HepG2 (cell line): Measurements from ENCODE around the gene CSNK1D. TPM values are rescaled to one million over a fixed set of nuclear protein-coding genes. Genes with fewer than 3 reads are reported as not detected.
A peak's percentile ranks its signal among the peaks of the same experiment; 100 is the strongest.

Source experiments
- ATF7-NPFF ChIP-seq: sonication (generic); formaldehyde crosslinking; IDR thresholded peaks from 2 replicates; pipeline ENCODE4 v1.8.1; 2023; ENCODE audit warnings: mild to moderate bottlenecking, low read depth, missing genetic modification reagents, moderate library complexity
- CENPX ChIP-seq: sonication (generic); formaldehyde crosslinking; IDR thresholded peaks from 2 replicates; pipeline ENCODE4 v1.9.0; 2021; ENCODE audit warnings: mild to moderate bottlenecking, missing genetic modification reagents, moderate library complexity
- EZH2 ChIP-seq: conservative IDR thresholded peaks from 2 replicates; pipeline ENCODE4 v1.6.1; 2012; ENCODE audit warnings: mild to moderate bottlenecking, low read depth, low read length, moderate library complexity
- FOXK1 ChIP-seq: sonication (generic); formaldehyde crosslinking; IDR thresholded peaks from 2 replicates; pipeline ENCODE4 v1.4.0; 2020; ENCODE audit warnings: low read depth, missing genetic modification reagents, borderline replicate concordance
- GABPB1 ChIP-seq: IDR thresholded peaks from 2 replicates; pipeline ENCODE4 v1.6.1; 2016; ENCODE audit warnings: mild to moderate bottlenecking, missing genetic modification reagents, moderate library complexity, missing compliant biosample characterization
- HMGA1 ChIP-seq: sonication (generic); formaldehyde crosslinking; conservative IDR thresholded peaks from 2 replicates; pipeline ENCODE4 v1.4.0; 2020; ENCODE audit warnings: missing genetic modification reagents
- KAT7 ChIP-seq: IDR thresholded peaks from 2 replicates; pipeline ENCODE4 v1.6.1; 2018; ENCODE audit warnings: borderline replicate concordance, missing compliant biosample characterization
- NCOR1 ChIP-seq: fragments of 200-600 bp; sonication (generic); IDR thresholded peaks from 2 replicates; pipeline ENCODE4 v1.7.0; 2017; ENCODE audit warnings: antibody characterized with exemption, low read length, borderline replicate concordance
- PAX8 ChIP-seq: sonication (generic); formaldehyde crosslinking; IDR thresholded peaks from 2 replicates; pipeline ENCODE4 v1.8.0; 2022; ENCODE audit warnings: mild to moderate bottlenecking, missing genetic modification reagents, borderline replicate concordance
- SATB2 ChIP-seq: sonication (generic); formaldehyde crosslinking; IDR thresholded peaks from 2 replicates; pipeline ENCODE4 v1.5.0; 2020; ENCODE audit warnings: missing genetic modification reagents
- ZNF180 ChIP-seq: sonication (generic); formaldehyde crosslinking; IDR thresholded peaks from 2 replicates; pipeline ENCODE4 v1.4.0; 2020; ENCODE audit warnings: low read depth, missing genetic modification reagents, borderline replicate concordance
- ZNF260 ChIP-seq: sonication (generic); formaldehyde crosslinking; IDR thresholded peaks from 2 replicates; pipeline ENCODE4 v1.4.0; 2020; ENCODE audit warnings: missing genetic modification reagents, low read depth, mild to moderate bottlenecking, borderline replicate concordance
- ZNF263 ChIP-seq: sonication (generic); formaldehyde crosslinking; IDR thresholded peaks from 2 replicates; pipeline ENCODE4 v1.4.0; 2020; ENCODE audit warnings: missing genetic modification reagents
- ZNF354B ChIP-seq: sonication (generic); formaldehyde crosslinking; IDR thresholded peaks from 2 replicates; pipeline ENCODE4 v1.8.0; 2022; ENCODE audit warnings: mild to moderate bottlenecking, missing genetic modification reagents
- ZNF670 ChIP-seq: sonication (generic); formaldehyde crosslinking; IDR thresholded peaks from 2 replicates; pipeline ENCODE4 v1.8.0; 2022; ENCODE audit warnings: mild to moderate bottlenecking, missing genetic modification reagents, borderline replicate concordance
- polyA plus RNA-seq, 8 experiments: library from polyadenylated mRNA; depleted of rRNA in 3 of 8; stranded (reverse) in 7 of 8; unstranded in 1 of 8; fragments of >200 nt; fragmentation: Illumina TruSeq in 4 of 8; extraction: Trizol in 4 of 8; gene quantifications; 2 replicates each; pipeline versions ENCODE4 v1.2.1 to v1.2.3, GENCODE V29; 2011 to 2016; ENCODE audit warnings: low read depth in 4 of 8, missing spikeins in 1 of 8, mixed read lengths in 1 of 8; ENCODE audit not compliant: insufficient read depth in 1 of 8
- total RNA-seq, 5 experiments: library from RNA; depleted of rRNA; stranded (reverse); fragments of >200 nt; fragmentation: Illumina TruSeq; extraction: Trizol; gene quantifications; 2 replicates each; pipeline ENCODE4 v1.2.3, GENCODE V29; 2016; ENCODE audit warnings: low read depth in 1 of 5
- TF ChIP-seq, protein P1 (sequence below): sonication (generic); formaldehyde crosslinking; conservative IDR thresholded peaks from 2 replicates; pipeline ENCODE4 v1.4.0; 2020; ENCODE audit warnings: missing genetic modification reagents
- TF ChIP-seq, protein P2 (sequence below): sonication (generic); formaldehyde crosslinking; IDR thresholded peaks from 2 replicates; pipeline ENCODE4 v1.5.1; 2020; ENCODE audit warnings: missing genetic modification reagents, mild to moderate bottlenecking, borderline replicate concordance
- TF ChIP-seq, protein P3 (sequence below): sonication (generic); formaldehyde crosslinking; IDR thresholded peaks from 2 replicates; pipeline ENCODE4 v1.4.0; 2020; ENCODE audit warnings: missing genetic modification reagents, borderline replicate concordance
- TF ChIP-seq, protein P4 (sequence below): sonication (generic); formaldehyde crosslinking; IDR thresholded peaks from 2 replicates; pipeline ENCODE4 v1.4.0; 2020; ENCODE audit warnings: missing genetic modification reagents

The CSNK1D gene
- total and polyA plus RNA-seq, 2 of the 13 experiments (the other 11 are each of a cell fraction or from before 2014, with no cell fraction given), result 31.5 to 128 TPM

DNA sequence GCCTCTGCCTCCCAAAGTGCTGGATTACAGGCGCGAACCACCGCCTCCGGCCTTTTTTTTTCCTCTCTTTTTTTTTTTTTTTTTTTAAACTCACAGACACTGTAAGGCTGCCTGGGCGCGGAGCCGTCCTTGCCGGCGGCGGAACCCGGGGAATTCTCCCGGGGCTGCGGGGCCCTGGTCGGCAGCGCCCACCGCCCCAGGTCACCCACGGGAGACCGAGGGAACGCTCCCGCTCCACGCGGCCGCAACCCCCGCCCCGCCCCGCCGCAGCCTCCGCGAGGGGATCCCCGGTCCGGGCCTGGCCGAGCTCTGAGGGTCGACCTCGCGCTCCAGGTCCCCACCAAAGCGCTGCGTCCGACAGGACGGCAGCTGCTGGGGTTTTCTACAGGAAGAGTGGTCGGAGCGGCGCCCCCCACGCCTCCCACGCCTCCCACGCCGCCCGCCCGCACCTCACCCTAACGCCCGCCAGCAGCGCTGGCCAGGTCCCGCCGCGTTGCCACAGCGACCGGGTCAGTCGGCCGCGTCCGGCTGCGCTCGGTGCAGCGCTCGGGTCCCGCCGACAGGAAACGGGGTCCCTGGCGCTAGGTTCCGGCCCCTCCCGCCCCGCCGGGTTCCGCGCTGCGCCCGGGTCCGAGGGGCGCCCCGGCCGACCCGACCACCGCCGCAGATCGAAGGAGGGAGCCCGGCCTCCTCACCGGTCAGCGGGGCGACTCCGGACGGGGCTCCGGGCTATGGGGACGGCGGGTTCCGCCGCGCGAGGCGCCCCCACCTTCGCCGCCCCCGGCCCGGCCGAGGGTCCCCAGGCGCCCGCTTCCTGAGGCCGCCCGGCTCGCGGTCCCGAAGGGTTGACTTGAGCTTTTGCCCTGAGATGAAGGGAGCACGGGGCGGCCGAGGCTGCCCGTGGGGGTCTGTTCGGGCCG lies 60.9 kb downstream of the CSNK1D start, which contains the start of gene CCDC57 (continued):
- TF ChIP-seq, protein P1, sequence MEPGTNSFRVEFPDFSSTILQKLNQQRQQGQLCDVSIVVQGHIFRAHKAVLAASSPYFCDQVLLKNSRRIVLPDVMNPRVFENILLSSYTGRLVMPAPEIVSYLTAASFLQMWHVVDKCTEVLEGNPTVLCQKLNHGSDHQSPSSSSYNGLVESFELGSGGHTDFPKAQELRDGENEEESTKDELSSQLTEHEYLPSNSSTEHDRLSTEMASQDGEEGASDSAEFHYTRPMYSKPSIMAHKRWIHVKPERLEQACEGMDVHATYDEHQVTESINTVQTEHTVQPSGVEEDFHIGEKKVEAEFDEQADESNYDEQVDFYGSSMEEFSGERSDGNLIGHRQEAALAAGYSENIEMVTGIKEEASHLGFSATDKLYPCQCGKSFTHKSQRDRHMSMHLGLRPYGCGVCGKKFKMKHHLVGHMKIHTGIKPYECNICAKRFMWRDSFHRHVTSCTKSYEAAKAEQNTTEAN (CRISPR knock-in tag), result no peak; the same call in 1 of the 2 replicates
- TF ChIP-seq KAT7 (no peak; the same call in 1 of the 2 replicates), NCOR1 (no peak), ZNF263 (peak; percentile 56; the same call in 1 of the 2 replicates), PAX8 (CRISPR knock-in tag) (peak; percentile 78; the same call in 1 of the 2 replicates), EZH2 (no peak), HMGA1 (CRISPR knock-in tag) (no peak), ZNF670 (CRISPR knock-in tag) (peak; percentile 15; the same call in 1 of the 2 replicates), SATB2 (CRISPR knock-in tag) (no peak), ZNF354B (CRISPR knock-in tag) (no peak), FOXK1 (peak; percentile 69; the same call in 1 of the 2 replicates), ZNF180 (no peak), CENPX (CRISPR knock-in tag) (no peak), GABPB1 (CRISPR knock-in tag) (peak; percentile 93), ZNF260 (CRISPR knock-in tag) (no peak), ATF7-NPFF (CRISPR knock-in tag) (peak; percentile 96)
- TF ChIP-seq, protein P2, sequence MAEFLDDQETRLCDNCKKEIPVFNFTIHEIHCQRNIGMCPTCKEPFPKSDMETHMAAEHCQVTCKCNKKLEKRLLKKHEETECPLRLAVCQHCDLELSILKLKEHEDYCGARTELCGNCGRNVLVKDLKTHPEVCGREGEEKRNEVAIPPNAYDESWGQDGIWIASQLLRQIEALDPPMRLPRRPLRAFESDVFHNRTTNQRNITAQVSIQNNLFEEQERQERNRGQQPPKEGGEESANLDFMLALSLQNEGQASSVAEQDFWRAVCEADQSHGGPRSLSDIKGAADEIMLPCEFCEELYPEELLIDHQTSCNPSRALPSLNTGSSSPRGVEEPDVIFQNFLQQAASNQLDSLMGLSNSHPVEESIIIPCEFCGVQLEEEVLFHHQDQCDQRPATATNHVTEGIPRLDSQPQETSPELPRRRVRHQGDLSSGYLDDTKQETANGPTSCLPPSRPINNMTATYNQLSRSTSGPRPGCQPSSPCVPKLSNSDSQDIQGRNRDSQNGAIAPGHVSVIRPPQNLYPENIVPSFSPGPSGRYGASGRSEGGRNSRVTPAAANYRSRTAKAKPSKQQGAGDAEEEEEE (CRISPR knock-in tag), result no peak
- TF ChIP-seq, protein P3, sequence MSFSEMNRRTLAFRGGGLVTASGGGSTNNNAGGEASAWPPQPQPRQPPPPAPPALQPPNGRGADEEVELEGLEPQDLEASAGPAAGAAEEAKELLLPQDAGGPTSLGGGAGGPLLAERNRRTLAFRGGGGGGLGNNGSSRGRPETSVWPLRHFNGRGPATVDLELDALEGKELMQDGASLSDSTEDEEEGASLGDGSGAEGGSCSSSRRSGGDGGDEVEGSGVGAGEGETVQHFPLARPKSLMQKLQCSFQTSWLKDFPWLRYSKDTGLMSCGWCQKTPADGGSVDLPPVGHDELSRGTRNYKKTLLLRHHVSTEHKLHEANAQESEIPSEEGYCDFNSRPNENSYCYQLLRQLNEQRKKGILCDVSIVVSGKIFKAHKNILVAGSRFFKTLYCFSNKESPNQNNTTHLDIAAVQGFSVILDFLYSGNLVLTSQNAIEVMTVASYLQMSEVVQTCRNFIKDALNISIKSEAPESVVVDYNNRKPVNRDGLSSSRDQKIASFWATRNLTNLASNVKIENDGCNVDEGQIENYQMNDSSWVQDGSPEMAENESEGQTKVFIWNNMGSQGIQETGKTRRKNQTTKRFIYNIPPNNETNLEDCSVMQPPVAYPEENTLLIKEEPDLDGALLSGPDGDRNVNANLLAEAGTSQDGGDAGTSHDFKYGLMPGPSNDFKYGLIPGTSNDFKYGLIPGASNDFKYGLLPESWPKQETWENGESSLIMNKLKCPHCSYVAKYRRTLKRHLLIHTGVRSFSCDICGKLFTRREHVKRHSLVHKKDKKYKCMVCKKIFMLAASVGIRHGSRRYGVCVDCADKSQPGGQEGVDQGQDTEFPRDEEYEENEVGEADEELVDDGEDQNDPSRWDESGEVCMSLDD (CRISPR knock-in tag), result peak; percentile 66; the same call in 1 of the 2 replicates
- TF ChIP-seq, protein P4, sequence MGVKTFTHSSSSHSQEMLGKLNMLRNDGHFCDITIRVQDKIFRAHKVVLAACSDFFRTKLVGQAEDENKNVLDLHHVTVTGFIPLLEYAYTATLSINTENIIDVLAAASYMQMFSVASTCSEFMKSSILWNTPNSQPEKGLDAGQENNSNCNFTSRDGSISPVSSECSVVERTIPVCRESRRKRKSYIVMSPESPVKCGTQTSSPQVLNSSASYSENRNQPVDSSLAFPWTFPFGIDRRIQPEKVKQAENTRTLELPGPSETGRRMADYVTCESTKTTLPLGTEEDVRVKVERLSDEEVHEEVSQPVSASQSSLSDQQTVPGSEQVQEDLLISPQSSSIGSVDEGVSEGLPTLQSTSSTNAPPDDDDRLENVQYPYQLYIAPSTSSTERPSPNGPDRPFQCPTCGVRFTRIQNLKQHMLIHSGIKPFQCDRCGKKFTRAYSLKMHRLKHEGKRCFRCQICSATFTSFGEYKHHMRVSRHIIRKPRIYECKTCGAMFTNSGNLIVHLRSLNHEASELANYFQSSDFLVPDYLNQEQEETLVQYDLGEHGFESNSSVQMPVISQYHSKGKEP (CRISPR knock-in tag), result no peak; the same call in 1 of the 2 replicates
